Measurements from ENCODE around the gene NPPC.
A peak's percentile ranks its signal among the peaks of the same experiment; 100 is the strongest.

Gene NPPC

DNA sequence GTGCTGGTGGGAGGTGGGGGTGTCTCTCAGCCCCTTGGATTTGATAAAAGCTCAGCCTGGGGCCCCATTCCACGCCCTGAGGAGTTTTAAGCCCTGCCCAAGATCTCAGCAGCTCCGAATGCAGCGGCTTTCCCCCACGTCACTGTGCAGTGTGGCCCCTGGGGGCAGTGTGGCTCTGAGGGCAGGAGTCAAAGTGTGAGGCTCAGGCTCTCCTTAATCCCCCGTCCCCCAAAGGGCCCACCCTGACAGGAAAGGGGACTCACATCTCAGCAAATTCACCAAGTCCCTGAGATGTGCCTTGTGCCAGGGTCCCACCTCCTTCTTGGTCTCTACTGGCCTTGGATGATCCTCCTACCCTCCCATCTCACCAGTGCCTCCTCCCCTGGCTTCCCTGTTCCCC, 25.2 kb downstream of the NPPC start:
- H3K27ac ChIP-seq = no peak overlapping the region
- TF ChIP-seq, protein P1, sequence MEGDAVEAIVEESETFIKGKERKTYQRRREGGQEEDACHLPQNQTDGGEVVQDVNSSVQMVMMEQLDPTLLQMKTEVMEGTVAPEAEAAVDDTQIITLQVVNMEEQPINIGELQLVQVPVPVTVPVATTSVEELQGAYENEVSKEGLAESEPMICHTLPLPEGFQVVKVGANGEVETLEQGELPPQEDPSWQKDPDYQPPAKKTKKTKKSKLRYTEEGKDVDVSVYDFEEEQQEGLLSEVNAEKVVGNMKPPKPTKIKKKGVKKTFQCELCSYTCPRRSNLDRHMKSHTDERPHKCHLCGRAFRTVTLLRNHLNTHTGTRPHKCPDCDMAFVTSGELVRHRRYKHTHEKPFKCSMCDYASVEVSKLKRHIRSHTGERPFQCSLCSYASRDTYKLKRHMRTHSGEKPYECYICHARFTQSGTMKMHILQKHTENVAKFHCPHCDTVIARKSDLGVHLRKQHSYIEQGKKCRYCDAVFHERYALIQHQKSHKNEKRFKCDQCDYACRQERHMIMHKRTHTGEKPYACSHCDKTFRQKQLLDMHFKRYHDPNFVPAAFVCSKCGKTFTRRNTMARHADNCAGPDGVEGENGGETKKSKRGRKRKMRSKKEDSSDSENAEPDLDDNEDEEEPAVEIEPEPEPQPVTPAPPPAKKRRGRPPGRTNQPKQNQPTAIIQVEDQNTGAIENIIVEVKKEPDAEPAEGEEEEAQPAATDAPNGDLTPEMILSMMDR (conservative IDR thresholded peaks at IDR 0.05) = no peak
- no peak for TF ChIP-seq ZFX (IDR thresholded peaks at IDR 0.05)

DNA sequence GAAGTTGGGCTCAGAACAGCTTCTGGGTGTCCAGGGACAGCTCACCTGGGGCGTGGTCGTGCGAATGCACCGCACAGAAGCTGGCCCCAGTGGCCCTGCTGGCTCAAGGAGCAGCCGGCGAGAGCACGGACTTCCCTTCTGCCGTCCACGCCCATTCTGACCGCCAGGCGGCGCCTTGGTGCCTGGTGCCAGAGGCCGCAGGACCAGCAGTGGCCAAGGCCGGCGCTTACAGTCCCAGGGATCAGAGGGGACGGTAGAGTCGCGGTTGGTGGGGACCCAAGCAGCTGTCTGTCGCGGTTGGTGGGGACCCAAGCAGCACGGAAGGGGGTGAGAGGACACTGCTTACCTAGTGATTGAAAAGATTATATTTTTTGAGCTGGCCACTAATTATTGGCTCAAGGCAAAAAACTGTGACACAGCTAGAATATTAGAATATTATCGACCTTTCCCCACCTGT, 25.7 kb downstream of the NPPC start:
- no peak overlapping the region for H3K27ac ChIP-seq
- TF ChIP-seq, protein P1 (conservative IDR thresholded peaks at IDR 0.05) = peak; percentile 96
- no peak for TF ChIP-seq ZFX (IDR thresholded peaks at IDR 0.05)

DNA sequence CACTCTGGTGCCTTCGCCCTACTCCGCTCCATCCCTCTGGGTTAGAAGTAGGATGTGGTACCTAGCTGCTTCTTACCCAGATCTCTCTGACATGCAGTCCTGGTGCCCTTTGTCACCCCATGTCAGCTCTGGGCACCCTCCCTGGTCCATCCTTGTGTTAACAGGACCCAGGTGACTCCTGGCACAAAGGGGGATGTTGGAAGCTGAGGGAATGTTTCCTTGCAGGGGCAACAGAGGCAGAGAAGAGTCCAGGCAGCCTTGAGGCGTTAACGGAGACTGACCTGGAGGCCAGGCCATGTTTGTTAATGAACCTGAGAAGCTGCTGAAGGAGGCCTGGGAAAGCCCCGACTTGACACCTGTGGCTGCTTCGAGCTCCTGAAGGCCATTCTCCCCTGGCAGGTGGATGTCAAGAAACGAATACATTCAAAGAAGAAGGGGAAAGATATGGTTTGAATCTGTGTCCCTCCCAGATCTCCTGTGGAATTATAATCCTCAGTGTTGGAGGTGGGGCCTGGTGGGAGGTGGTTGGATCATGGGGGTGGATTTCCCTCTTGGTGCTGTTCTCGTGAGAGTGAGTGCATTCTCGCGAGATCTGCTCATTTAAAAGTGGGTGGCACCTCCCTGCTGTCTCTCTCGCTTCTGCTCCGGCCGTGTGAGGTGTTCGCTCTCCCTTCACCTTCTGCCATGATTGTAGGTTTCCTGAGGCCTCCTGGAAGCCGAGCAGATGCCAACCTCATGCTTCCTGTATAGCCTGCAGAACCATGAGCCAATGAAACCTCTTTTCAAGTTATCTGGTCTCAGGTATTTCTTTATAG, 31.4 kb downstream of the NPPC start:
- H3K27ac ChIP-seq = no peak overlapping the region
- TF ChIP-seq ZFX (IDR thresholded peaks at IDR 0.05) = no peak
- TF ChIP-seq, protein P1 (conservative IDR thresholded peaks at IDR 0.05) = no peak

DNA sequence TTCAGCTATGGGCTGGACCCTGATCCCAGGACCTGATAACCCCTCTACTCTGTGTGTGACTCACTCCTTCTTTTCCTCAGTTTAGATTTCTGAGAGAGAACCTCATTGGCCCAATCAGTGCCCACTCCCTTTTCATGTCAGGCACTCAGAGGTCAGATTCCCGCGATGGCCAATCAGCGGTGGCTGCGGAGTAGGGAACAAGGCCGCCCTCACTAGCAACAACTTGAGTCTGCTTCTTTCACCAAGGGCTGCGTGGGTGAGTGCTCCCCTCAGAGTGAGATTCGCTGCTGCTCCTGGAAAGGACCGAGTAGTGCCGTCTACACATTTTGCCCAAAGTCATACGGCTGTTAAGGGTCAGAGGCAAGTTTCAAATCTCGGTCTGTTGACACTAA, 34.7 kb downstream of the NPPC start:
- TF ChIP-seq, protein P1 (conservative IDR thresholded peaks at IDR 0.05) = no peak
- TF ChIP-seq ZFX (IDR thresholded peaks at IDR 0.05) = no peak
- H3K27ac ChIP-seq = no peak overlapping the region

DNA sequence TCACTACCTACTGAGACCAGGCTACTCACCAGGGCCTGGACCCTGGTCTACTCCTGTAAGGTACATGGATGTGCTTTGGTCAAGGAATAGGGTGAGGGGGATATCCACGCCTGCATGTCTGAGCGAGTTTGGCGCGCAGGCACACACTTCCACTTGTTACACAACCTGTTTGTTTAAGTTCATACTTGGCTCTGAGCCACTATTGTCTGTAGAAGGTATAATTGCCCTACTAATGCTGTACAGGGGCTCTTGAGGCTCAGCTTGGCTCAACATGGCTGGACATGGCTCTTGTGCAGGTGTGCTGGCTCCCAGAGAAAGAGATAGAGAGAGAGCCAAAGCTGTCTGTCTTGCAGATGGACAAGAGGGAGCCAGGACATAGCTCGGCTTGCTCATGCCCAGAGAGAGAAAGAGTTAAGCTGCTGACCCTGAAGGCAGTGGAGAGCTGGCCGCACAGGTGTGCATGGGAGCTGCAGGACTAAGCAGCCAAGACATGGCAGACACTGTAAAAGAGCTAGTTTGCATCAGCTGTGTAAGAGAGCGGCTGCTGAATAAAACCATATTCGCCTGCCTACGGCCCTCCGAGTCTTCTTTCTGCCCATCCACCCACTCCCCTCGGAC, 35.2 kb downstream of the NPPC start:
- TF ChIP-seq ZFX (IDR thresholded peaks at IDR 0.05) = no peak
- TF ChIP-seq, protein P1 (conservative IDR thresholded peaks at IDR 0.05) = no peak
- no peak overlapping the region for H3K27ac ChIP-seq

DNA sequence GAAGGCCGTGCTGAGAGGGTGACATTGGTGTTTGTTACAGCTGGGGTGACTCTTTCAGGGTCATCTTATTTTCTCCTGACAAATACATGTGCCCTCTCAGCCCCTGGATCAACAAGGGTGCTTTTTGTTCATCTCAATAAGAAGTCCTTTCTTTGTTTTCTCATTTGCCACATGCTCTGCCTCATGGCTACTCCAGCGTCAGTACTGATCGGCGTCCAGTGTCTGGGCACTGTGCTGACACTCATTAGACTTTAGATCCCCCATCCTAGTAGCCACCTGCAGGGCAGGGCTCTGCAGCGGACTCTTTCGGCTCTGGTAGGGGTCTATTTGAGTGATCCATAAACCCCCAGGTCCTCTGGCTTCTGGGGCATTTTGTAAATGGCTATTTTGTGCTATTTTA, 38.4 kb downstream of the NPPC start:
- TF ChIP-seq, protein P1 (conservative IDR thresholded peaks at IDR 0.05) = no peak
- TF ChIP-seq ZFX (IDR thresholded peaks at IDR 0.05) = no peak
- no peak overlapping the region for H3K27ac ChIP-seq

DNA sequence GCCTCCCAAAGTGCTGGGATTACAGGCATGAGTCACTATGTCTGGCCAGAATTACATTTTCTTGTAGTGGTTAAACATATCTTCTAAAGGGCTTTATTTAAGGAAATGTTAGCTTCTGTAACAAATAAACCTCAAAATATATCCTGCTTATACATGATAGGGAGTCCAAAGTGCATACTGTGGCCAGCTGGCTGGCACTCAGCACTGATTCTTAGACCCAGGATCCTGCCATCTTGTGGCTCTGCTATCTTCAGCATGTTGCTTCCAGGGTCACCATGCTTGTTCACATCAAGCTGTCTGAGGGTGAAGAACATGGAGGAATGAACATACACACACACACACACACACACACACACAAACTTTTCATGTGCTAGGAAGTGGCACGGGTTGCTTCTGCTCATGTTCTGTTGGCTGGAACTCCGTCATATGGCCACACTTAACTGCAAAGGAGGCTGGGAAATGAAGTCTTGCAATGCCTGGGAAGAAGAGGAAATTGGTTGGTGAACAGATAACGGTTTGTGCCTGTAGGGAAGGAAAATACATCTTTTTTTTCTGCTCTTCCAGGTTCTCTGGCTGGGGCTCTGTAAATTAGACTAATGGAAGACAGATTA, 40.0 kb downstream of the NPPC start:
- TF ChIP-seq, protein P1 (conservative IDR thresholded peaks at IDR 0.05) = no peak
- TF ChIP-seq ZFX (IDR thresholded peaks at IDR 0.05) = no peak
- H3K27ac ChIP-seq = no peak overlapping the region

All from C4-2B (cell line).